K562 (cell line): Measurements from ENCODE around the gene TNIP1. TPM values are rescaled to one million over a fixed set of nuclear protein-coding genes. Genes with fewer than 3 reads are reported as not detected.

Source experiments
- ATAC-seq: fragments of 200-7000 bp; cut with Tn5 transposase; 3 replicates; pipeline ENCODE4 v1.9.1; 2020; ENCODE audit warnings: moderate library complexity
- BruUV-seq: library from RNA; stranded (reverse); fragments of 400-500 nt; replicated peaks from 2 replicates; lab custom pipeline; 2021; lab: Mats Ljungman, UMichigan
- CTCF ChIA-PET: fragments of 300-600 bp; formaldehyde crosslinking; extraction: SDS; loops from one replicate; lab custom pipeline; 2021; ENCODE audit warnings: low intra/inter-chr PET ratio; lab: Yijun Ruan, JAX
- POLR2A ChIA-PET: fragments of 300-600, 350-650 bp; sonication (Branson Sonifier 250); formaldehyde crosslinking; extraction: SDS; loops from one replicate; lab custom pipeline; 2021; ENCODE audit warnings: antibody characterized with exemption, inconsistent platforms; lab: Yijun Ruan, JAX
- DNase-seq, 4 experiments: peaks; one replicate each; pipeline versions ENCODE4 v3.0.0 to v3.0.0-alpha.2; 2011 to 2018; ENCODE audit warnings: low spot score in 3 of 4, mixed read lengths in 3 of 4; ENCODE audit errors: extremely low read depth in 1 of 4
- FAIRE-seq: peaks from 2 replicates; lab custom pipeline; 2011; peaks lifted over from hg19 to GRCh38; lab: Jason Lieb, UNC
- H2AFZ ChIP-seq: 2 replicates; pipeline ENCODE4 v1.6.0; 2011; ENCODE audit warnings: low read depth, low read length, control low read depth, inconsistent platforms
- H3K27ac ChIP-seq: fragments of 200-600 bp; 3 replicates; pipeline ENCODE4 v1.8.0; 2011; ENCODE audit warnings: low read depth, mild to moderate bottlenecking, control low read depth, inconsistent platforms, low read length, moderate library complexity, mixed read lengths; ENCODE audit errors: extremely low read depth
- H3K27me3 ChIP-seq, 2 experiments: fragments of 300-600 bp in 1 of 2; 2 replicates in 1 of 2; 3 replicates in 1 of 2; pipeline versions ENCODE4 v1.6.0 to v1.8.0; 2011; ENCODE audit warnings: inconsistent platforms in 2 of 2, low read length in 2 of 2, mild to moderate bottlenecking in 1 of 2, mixed read lengths in 1 of 2, moderate library complexity in 1 of 2; ENCODE audit not compliant: control insufficient read depth in 2 of 2, insufficient read depth in 2 of 2
- H3K36me3 ChIP-seq: fragments of 300-600 bp; 3 replicates; pipeline ENCODE4 v1.8.0; 2011; ENCODE audit warnings: mild to moderate bottlenecking, low read length, inconsistent platforms; ENCODE audit not compliant: control insufficient read depth, insufficient read depth
- H3K4me1 ChIP-seq, 2 experiments: fragments of 200-600 bp in 1 of 2; replicated peaks in 1 of 2; 2 replicates in 1 of 2; 3 replicates in 1 of 2; pipeline versions ENCODE4 v1.5.1 to v1.8.0; 2011; ENCODE audit warnings: inconsistent platforms in 2 of 2, low read length in 2 of 2, mild to moderate bottlenecking in 1 of 2, mixed read lengths in 1 of 2, moderate library complexity in 1 of 2; ENCODE audit not compliant: control insufficient read depth in 2 of 2, insufficient read depth in 2 of 2
- H3K4me2 ChIP-seq: 2 replicates; pipeline ENCODE4 v1.6.1; 2011; ENCODE audit warnings: low read length, control low read depth, inconsistent platforms, mixed read lengths; ENCODE audit not compliant: insufficient read depth
- H3K4me3 ChIP-seq: fragments of 200-600 bp; sonication (generic), shearing (Covaris generic); 2 replicates; pipeline ENCODE4 v1.5.1; 2016; ENCODE audit warnings: control low read depth, inconsistent platforms
- H3K79me2 ChIP-seq: fragments of 200-600 bp; 3 replicates; pipeline ENCODE4 v1.8.0; 2011; ENCODE audit warnings: low read length, inconsistent platforms; ENCODE audit not compliant: control insufficient read depth, insufficient read depth
- H3K9ac ChIP-seq, 2 experiments: 2 replicates each; pipeline versions ENCODE4 v1.6.0 to v1.6.1; 2011; ENCODE audit warnings: low read depth in 2 of 2, low read length in 2 of 2, control low read depth in 1 of 2, inconsistent platforms in 1 of 2, mild to moderate bottlenecking in 1 of 2, mixed read lengths in 1 of 2; ENCODE audit not compliant: insufficient read depth in 1 of 2
- H3K9me1 ChIP-seq: one replicate; pipeline ENCODE4 v1.6.0; 2011; ENCODE audit warnings: inconsistent platforms, mild to moderate bottlenecking, low read length, moderate library complexity; ENCODE audit not compliant: control insufficient read depth, insufficient read depth
- H3K9me3 ChIP-seq: replicated peaks from 2 replicates; pipeline ENCODE4 v1.5.1; 2011; ENCODE audit warnings: low read depth, low read length, inconsistent platforms; ENCODE audit not compliant: control insufficient read depth, insufficient read depth
- H4K20me1 ChIP-seq: replicated peaks from 2 replicates; pipeline ENCODE4 v1.6.1; 2011; ENCODE audit warnings: low read length, inconsistent platforms, mixed read lengths; ENCODE audit not compliant: control insufficient read depth, insufficient read depth
- JUND ChIP-seq, 2 experiments: IDR thresholded peaks; 2 replicates in 1 of 2; 3 replicates in 1 of 2; pipeline ENCODE4 v1.6.1; 2011; ENCODE audit warnings: borderline replicate concordance in 2 of 2, low read depth in 2 of 2, low read length in 2 of 2, improper control_type of control experiment in 1 of 2, missing biosample characterization in 1 of 2, missing genetic modification characterization in 1 of 2, missing genetic modification reagents in 1 of 2
- RFX1 ChIP-seq: fragments of 450-650 bp; IDR thresholded peaks from 2 replicates; pipeline ENCODE4 v1.6.1; 2016; ENCODE audit warnings: mild to moderate bottlenecking, moderate library complexity
- SP1 ChIP-seq: sonication (generic); formaldehyde crosslinking; IDR thresholded peaks from 2 replicates; pipeline ENCODE4 v1.8.1; 2022; ENCODE audit warnings: mild to moderate bottlenecking, missing genetic modification reagents
- ZFPM2 ChIP-seq: fragments of 250-450 bp; sonication (Bioruptor Pico); IDR thresholded peaks from 2 replicates; pipeline ENCODE4 v1.5.1; 2022; ENCODE audit warnings: mild to moderate bottlenecking
- WGBS: fragments of 100-300 bp; shearing (Covaris generic); methylation state at CpG from one replicate; pipeline ENCODE4 v1.1.6; 2016; ENCODE audit warnings: low coverage, mixed read lengths; ENCODE audit not compliant: insufficient coverage; ENCODE audit errors: missing lambda C conversion rate; 5-methylcytosine and 5-hydroxymethylcytosine counted together
- in situ Hi-C: fragments of 300-500 bp; cut with MboI; formaldehyde crosslinking; loops from 4 replicates; pipeline ENCODE4 v1.15.0; 2018; ENCODE audit warnings: inconsistent platforms, mixed read lengths
- intact Hi-C: fragments of 100-400 bp; cut with micrococcal nuclease; formaldehyde crosslinking; loops from 2 replicates; pipeline ENCODE4 v1.14.2; 2022
- polyA plus RNA-seq, 8 experiments: library from polyadenylated mRNA; depleted of rRNA in 4 of 8; stranded (reverse) in 5 of 8; unstranded in 3 of 8; fragments of >200 nt; fragmentation: Nextera tagmentation in 2 of 8; fragmentation: Illumina TruSeq in 1 of 8; extraction: Ambion mirVana in 2 of 8; extraction: Trizol in 1 of 8; gene quantifications; 2 replicates each; pipeline versions ENCODE4 v1.2.1 to v1.2.3, GENCODE V29; 2011 to 2014; ENCODE audit warnings: inconsistent platforms in 1 of 8, missing spikeins in 1 of 8
- total RNA-seq, 7 experiments: library from RNA; depleted of rRNA in 6 of 7; stranded (reverse); fragments of >200 nt in 6 of 7; fragmentation: Illumina TruSeq in 2 of 7; extraction: Trizol in 2 of 7; gene quantifications; 2 replicates each; pipeline versions ENCODE4 v1.2.1 to v1.2.3, GENCODE V29; 2011 to 2021; ENCODE audit warnings: low replicate concordance in 1 of 7
- TF ChIP-seq, protein P1 (sequence below): sonication (generic); formaldehyde crosslinking; IDR thresholded peaks from 2 replicates; pipeline ENCODE4 v1.8.1; 2023; ENCODE audit warnings: mild to moderate bottlenecking, missing genetic modification reagents
- TF ChIP-seq, protein P2 (sequence below): fragments of 250-450 bp; sonication (Bioruptor Pico); IDR thresholded peaks from 2 replicates; pipeline ENCODE4 v1.8.0; 2021; ENCODE audit warnings: mild to moderate bottlenecking, moderate library complexity

TNIP1 gene
- total and polyA plus RNA-seq, 9 of the 15 experiments (the other 6 are each of a cell fraction or from before 2014, with no cell fraction given): 0.46 to 41.0 (median 24.6) TPM

DNA sequence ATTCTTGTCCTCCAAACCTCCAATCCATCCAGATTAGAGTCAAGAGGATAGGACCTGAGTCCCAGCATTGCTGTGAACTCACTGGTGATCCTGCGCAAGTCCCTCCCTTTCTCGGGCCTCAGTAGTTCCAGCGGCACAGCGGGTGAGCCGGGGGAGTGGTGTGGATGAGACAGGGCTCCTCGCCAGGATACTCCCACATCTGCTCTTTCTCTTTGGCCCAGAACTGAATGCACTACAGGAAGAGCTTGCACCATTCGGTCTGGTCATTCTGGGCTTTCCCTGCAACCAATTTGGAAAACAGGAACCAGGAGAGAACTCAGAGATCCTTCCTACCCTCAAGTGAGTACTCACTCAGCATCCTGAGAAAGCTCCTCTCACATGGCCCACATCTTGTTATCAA is 54.2 kb downstream of the TNIP1 start:
- Histone ChIP-seq H3K9ac (no peak overlapping the region), H2AFZ (no peak overlapping the region), H3K9me1 (no peaks in the 10 kb centered on the region), H3K9me3 (no peaks in the 10 kb centered on the region), H3K4me1 (peaks cover 27 to 33% of the 10 kb centered on the region in 2 experiments), H4K20me1 (no peaks in the 10 kb centered on the region), H3K4me3 (no peak overlapping the region), H3K27ac (no peak overlapping the region), H3K27me3 (no peaks in the 10 kb centered on the region), H3K36me3 (peaks cover 36% of the 10 kb centered on the region; the same call in 2 of the 3 replicates), H3K79me2 (no peaks in the 10 kb centered on the region), H3K4me2 (no peak overlapping the region)
- intact Hi-C loops (no loop called here), in situ Hi-C loops (no loop called here)
- DNase-seq (no peak), ATAC-seq (no peak), FAIRE-seq (no peak)
- CTCF ChIA-PET: no interaction called here
- no TSS peak for BruUV-seq
- TF ChIP-seq, protein P1, sequence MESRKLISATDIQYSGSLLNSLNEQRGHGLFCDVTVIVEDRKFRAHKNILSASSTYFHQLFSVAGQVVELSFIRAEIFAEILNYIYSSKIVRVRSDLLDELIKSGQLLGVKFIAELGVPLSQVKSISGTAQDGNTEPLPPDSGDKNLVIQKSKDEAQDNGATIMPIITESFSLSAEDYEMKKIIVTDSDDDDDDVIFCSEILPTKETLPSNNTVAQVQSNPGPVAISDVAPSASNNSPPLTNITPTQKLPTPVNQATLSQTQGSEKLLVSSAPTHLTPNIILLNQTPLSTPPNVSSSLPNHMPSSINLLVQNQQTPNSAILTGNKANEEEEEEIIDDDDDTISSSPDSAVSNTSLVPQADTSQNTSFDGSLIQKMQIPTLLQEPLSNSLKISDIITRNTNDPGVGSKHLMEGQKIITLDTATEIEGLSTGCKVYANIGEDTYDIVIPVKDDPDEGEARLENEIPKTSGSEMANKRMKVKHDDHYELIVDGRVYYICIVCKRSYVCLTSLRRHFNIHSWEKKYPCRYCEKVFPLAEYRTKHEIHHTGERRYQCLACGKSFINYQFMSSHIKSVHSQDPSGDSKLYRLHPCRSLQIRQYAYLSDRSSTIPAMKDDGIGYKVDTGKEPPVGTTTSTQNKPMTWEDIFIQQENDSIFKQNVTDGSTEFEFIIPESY (CRISPR knock-in tag): peak; percentile 55; the same call in 1 of the 2 replicates
- TF ChIP-seq RFX1 (no peak), ZFPM2 (CRISPR knock-in tag) (no peak), SP1 (CRISPR knock-in tag) (no peak), JUND (IDR thresholded peaks at IDR 0.05; ENCODE audit: borderline replicate concordance, low read depth, low read length) (no peak), JUND (tag; IDR thresholded peaks at IDR 0.05; ENCODE audit: borderline replicate concordance, low read depth, low read length) (no peak)
- TF ChIP-seq, protein P2, sequence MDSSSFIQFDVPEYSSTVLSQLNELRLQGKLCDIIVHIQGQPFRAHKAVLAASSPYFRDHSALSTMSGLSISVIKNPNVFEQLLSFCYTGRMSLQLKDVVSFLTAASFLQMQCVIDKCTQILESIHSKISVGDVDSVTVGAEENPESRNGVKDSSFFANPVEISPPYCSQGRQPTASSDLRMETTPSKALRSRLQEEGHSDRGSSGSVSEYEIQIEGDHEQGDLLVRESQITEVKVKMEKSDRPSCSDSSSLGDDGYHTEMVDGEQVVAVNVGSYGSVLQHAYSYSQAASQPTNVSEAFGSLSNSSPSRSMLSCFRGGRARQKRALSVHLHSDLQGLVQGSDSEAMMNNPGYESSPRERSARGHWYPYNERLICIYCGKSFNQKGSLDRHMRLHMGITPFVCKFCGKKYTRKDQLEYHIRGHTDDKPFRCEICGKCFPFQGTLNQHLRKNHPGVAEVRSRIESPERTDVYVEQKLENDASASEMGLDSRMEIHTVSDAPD (CRISPR knock-in tag): no peak
- POLR2A ChIA-PET: interaction anchor here (0.6 to 2.9 kb wide), 2 partner anchors 10 to 70 kb away, joined by 4 to 11 read pairs; no protein-coding TSS in a partner anchor
- 43% methylated on average over 7 of the region's 7 CpGs for WGBS
